Astrocyte of the spinal cord (primary cell): Measurements from ENCODE around the gene TMEM168.

ENCODE experiments used
- DNase-seq: peaks from one replicate; pipeline ENCODE4 v3.0.0; 2011; ENCODE audit warnings: low read depth, low spot score
- H3K4me3 ChIP-seq: 2 replicates; pipeline ENCODE4 v1.5.1; 2011; ENCODE audit warnings: low read depth, mild to moderate bottlenecking, low read length, moderate library complexity
- CTCF ChIP-seq: IDR thresholded peaks from 2 replicates; pipeline ENCODE4 v1.5.1; 2012; ENCODE audit warnings: low read depth, mild to moderate bottlenecking, low read length, inconsistent platforms
- in situ Hi-C: cut with HindIII; loops from 2 replicates; pipeline ENCODE4 v1.10.0; 2017; ENCODE audit warnings: low sequenced_read_pairs

The TMEM168 gene

GRCh38 chr7:112748381-112748780 lies 41.8 kb downstream of the TMEM168 start:
- in situ Hi-C loops, result no loop called here
- H3K4me3 ChIP-seq, result no peak overlapping the region
- no peak for TF ChIP-seq CTCF
- DNase-seq, result no peak

- no peak for TF ChIP-seq CTCF
- no peak for DNase-seq
- in situ Hi-C loops, result no loop called here
- H3K4me3 ChIP-seq, result no peak overlapping the region
Observed at GRCh38 chr7:112745635-112746034, 44.6 kb downstream of the TMEM168 start.

GRCh38 chr7:112744818-112745217 lies 45.4 kb downstream of the TMEM168 start:
- no peak for DNase-seq
- H3K4me3 ChIP-seq, result no peak overlapping the region
- in situ Hi-C loops, result no loop called here
- no peak for TF ChIP-seq CTCF

- TF ChIP-seq CTCF, result no peak
- no peak overlapping the region for H3K4me3 ChIP-seq
- no peak for DNase-seq
- in situ Hi-C loops, result no loop called here
Observed at GRCh38 chr7:112743811-112744210, 46.4 kb downstream of the TMEM168 start.

GRCh38 chr7:112740667-112741066 lies 49.5 kb downstream of the TMEM168 start:
- no peak for TF ChIP-seq CTCF
- no peak overlapping the region for H3K4me3 ChIP-seq
- DNase-seq, result no peak
- in situ Hi-C loops, result no loop called here

GRCh38 chr7:112739436-112740180 lies 50.6 kb downstream of the TMEM168 start:
- DNase-seq, result no peak
- H3K4me3 ChIP-seq, result no peak overlapping the region
- no peak for TF ChIP-seq CTCF
- in situ Hi-C loops, result no loop called here
